ENCODE results near the gene LYRM9.
A peak's percentile ranks its signal among the peaks of the same experiment; 100 is the strongest.

Gene LYRM9

GRCh38 chr17:27839571-27840405, 53.4 kb downstream of the LYRM9 start:
- TF ChIP-seq TEAD4 (IDR thresholded peaks at IDR 0.05) (peak; percentile 74), NFIC (IDR thresholded peaks at IDR 0.05) (peak; percentile 80)

- no peak for TF ChIP-seq YY1 (IDR thresholded peaks at IDR 0.05; ENCODE audit: low read depth)
- no peak for TF ChIP-seq ZBTB7A (IDR thresholded peaks at IDR 0.05; ENCODE audit: low read depth)
- no peak for TF ChIP-seq MAX (IDR thresholded peaks at IDR 0.05)
Measured at GRCh38 chr17:27836651-27837050, 56.5 kb downstream of the LYRM9 start.

GRCh38 chr17:27834571-27834970, 58.6 kb downstream of the LYRM9 start:
- no peak for TF ChIP-seq NFIC (IDR thresholded peaks at IDR 0.05)
- no peak for TF ChIP-seq TCF12 (IDR thresholded peaks at IDR 0.05; ENCODE audit: low read depth)
- no peak for TF ChIP-seq MAX (IDR thresholded peaks at IDR 0.05)
- TF ChIP-seq FOXM1 (IDR thresholded peaks at IDR 0.05; ENCODE audit: borderline replicate concordance, low read depth), result no peak
- no peak for TF ChIP-seq ZBTB7A (IDR thresholded peaks at IDR 0.05; ENCODE audit: low read depth)
- TF ChIP-seq EGR1 (IDR thresholded peaks at IDR 0.05), result no peak
- TF ChIP-seq USF1 (IDR thresholded peaks at IDR 0.05), result no peak
- no peak for TF ChIP-seq YY1 (IDR thresholded peaks at IDR 0.05; ENCODE audit: low read depth)
- no peak for TF ChIP-seq CEBPB (IDR thresholded peaks at IDR 0.05)
- no peak for TF ChIP-seq TAF1 (IDR thresholded peaks at IDR 0.05; ENCODE audit: low read depth)
- TF ChIP-seq REST (IDR thresholded peaks at IDR 0.05; ENCODE audit: low read depth), result no peak
- TF ChIP-seq CREB1 (IDR thresholded peaks at IDR 0.05; ENCODE audit: low read depth), result no peak
- TF ChIP-seq RAD21 (IDR thresholded peaks at IDR 0.05; ENCODE audit: low read depth), result no peak
- no peak for TF ChIP-seq TEAD4 (IDR thresholded peaks at IDR 0.05)
- no peak for TF ChIP-seq EP300 (IDR thresholded peaks at IDR 0.05; ENCODE audit: borderline replicate concordance)

- TF ChIP-seq TCF12 (IDR thresholded peaks at IDR 0.05; ENCODE audit: low read depth) (no peak), FOXM1 (IDR thresholded peaks at IDR 0.05; ENCODE audit: borderline replicate concordance, low read depth) (no peak), NFIC (IDR thresholded peaks at IDR 0.05) (no peak), TAF1 (IDR thresholded peaks at IDR 0.05; ENCODE audit: low read depth) (no peak), RAD21 (IDR thresholded peaks at IDR 0.05; ENCODE audit: low read depth) (no peak), CEBPB (IDR thresholded peaks at IDR 0.05) (no peak), EP300 (IDR thresholded peaks at IDR 0.05; ENCODE audit: borderline replicate concordance) (no peak), CREB1 (IDR thresholded peaks at IDR 0.05; ENCODE audit: low read depth) (no peak), TEAD4 (IDR thresholded peaks at IDR 0.05) (no peak), EGR1 (IDR thresholded peaks at IDR 0.05) (no peak), REST (IDR thresholded peaks at IDR 0.05; ENCODE audit: low read depth) (no peak), YY1 (IDR thresholded peaks at IDR 0.05; ENCODE audit: low read depth) (no peak), ZBTB7A (IDR thresholded peaks at IDR 0.05; ENCODE audit: low read depth) (no peak), USF1 (IDR thresholded peaks at IDR 0.05) (no peak), MAX (IDR thresholded peaks at IDR 0.05) (no peak)
Measured at GRCh38 chr17:27832831-27833230, 60.3 kb downstream of the LYRM9 start.

GRCh38 chr17:27829888-27830287, 63.3 kb downstream of the LYRM9 start:
- TF ChIP-seq TEAD4 (IDR thresholded peaks at IDR 0.05), result peak; percentile 86
- TF ChIP-seq NFIC (IDR thresholded peaks at IDR 0.05), result peak; percentile 78
